ENCODE data around the gene RPS3.

- TF ChIP-seq JUND (IDR thresholded peaks at IDR 0.05) = no peak
- TF ChIP-seq EP300 (IDR thresholded peaks at IDR 0.05; ENCODE audit: borderline replicate concordance in 1 of 2, low read depth in 1 of 2, low read length in 1 of 2) = no peak
- no peak for TF ChIP-seq FOXM1 (IDR thresholded peaks at IDR 0.05; ENCODE audit: low read depth)
- no peak for TF ChIP-seq RAD21 (IDR thresholded peaks at IDR 0.05; ENCODE audit: low read length)
- no peak for TF ChIP-seq REST (IDR thresholded peaks at IDR 0.05; ENCODE audit: low read depth, low read length)
- no peak for TF ChIP-seq CTCF (IDR thresholded peaks at IDR 0.05)
- no peak for TF ChIP-seq MXI1 (IDR thresholded peaks at IDR 0.05; ENCODE audit: low read depth, low read length)
- no peak for TF ChIP-seq SMC3 (IDR thresholded peaks at IDR 0.05; ENCODE audit: low read depth, low read length)
- no peak for TF ChIP-seq SIN3A (IDR thresholded peaks at IDR 0.05; ENCODE audit: borderline replicate concordance, low read depth, low read length)
Observed at GRCh38 chr11:75441804-75442132, 42.5 kb downstream of the RPS3 start.
